Glomerular visceral epithelial cell (primary cell): ENCODE data around the gene OR9Q1.
"Not testable (repeated sequence)": the region's sequence is repeated elsewhere in the genome, so short reads cannot be mapped to it uniquely, and the experiment has no call there.

ENCODE experiments used
- DNase-seq: peaks from one replicate; pipeline ENCODE4 v3.0.0-alpha.2; 2016; ENCODE audit errors: extremely low spot score

OR9Q1 gene

GRCh38 chr11:58023435-58023931, at the start of gene OR9Q1:
Gene OR9Q1 (plus strand): TSS chr11:58023881. CDS start chr11:58179445, 155,564 bp downstream.
- DNase-seq, result no peak

- DNase-seq, result no peak
These were observed 49.5 kb upstream of the OR9Q1 start for GRCh38 chr11:57974132-57974531.

GRCh38 chr11:57974848-57975601, 48.7 kb upstream of the OR9Q1 start:
- no peak for DNase-seq

- DNase-seq, result no peak
These were observed 46.0 kb upstream of the OR9Q1 start for GRCh38 chr11:57977709-57978108.

- no peak for DNase-seq
These were observed 44.8 kb upstream of the OR9Q1 start for GRCh38 chr11:57978686-57979531.

- DNase-seq, result no peak
These were observed 44.1 kb upstream of the OR9Q1 start for GRCh38 chr11:57979532-57980079.

- DNase-seq, result no peak
These were observed 43.5 kb upstream of the OR9Q1 start for GRCh38 chr11:57980201-57980600.

GRCh38 chr11:57981536-57981935, 42.1 kb upstream of the OR9Q1 start:
- no peak for DNase-seq

GRCh38 chr11:57982776-57983175, 40.9 kb upstream of the OR9Q1 start:
- peak; percentile 27 for DNase-seq

GRCh38 chr11:57983191-57983590, 40.5 kb upstream of the OR9Q1 start:
- DNase-seq, result no peak

GRCh38 chr11:57999523-57999922, 24.2 kb upstream of the OR9Q1 start:
- DNase-seq, result not testable (repeated sequence)

- not testable (repeated sequence) for DNase-seq
These were observed 23.7 kb upstream of the OR9Q1 start for GRCh38 chr11:58000021-58000420.

- DNase-seq, result no peak
These were observed 23.0 kb upstream of the OR9Q1 start for GRCh38 chr11:58000699-58001098.

GRCh38 chr11:58003036-58003435, 20.6 kb upstream of the OR9Q1 start:
- DNase-seq, result no peak

GRCh38 chr11:58003591-58003990, 20.1 kb upstream of the OR9Q1 start:
- DNase-seq, result no peak

GRCh38 chr11:58004664-58005063, 19.0 kb upstream of the OR9Q1 start:
- no peak for DNase-seq

GRCh38 chr11:58006940-58007339, 16.7 kb upstream of the OR9Q1 start:
- DNase-seq, result peak; percentile 77

- DNase-seq, result no peak
These were observed 11.9 kb upstream of the OR9Q1 start for GRCh38 chr11:58011771-58012170.

GRCh38 chr11:58024601-58025091, 965 bp downstream of the OR9Q1 start:
- DNase-seq, result peak; percentile 93

GRCh38 chr11:58027341-58027740, 3.7 kb downstream of the OR9Q1 start:
- no peak for DNase-seq

GRCh38 chr11:58028687-58029411, 5.2 kb downstream of the OR9Q1 start:
- DNase-seq, result no peak

- DNase-seq, result no peak
These were observed 7.0 kb downstream of the OR9Q1 start, which contains the start of gene OR6Q1 for GRCh38 chr11:58030653-58031052. Gene OR6Q1 (plus strand): TSS chr11:58030953. CDS start chr11:58030953, 0 bp downstream.
